Measurements from ENCODE around the gene FAM193A.
"Not testable (repeated sequence)": the region's sequence is repeated elsewhere in the genome, so short reads cannot be mapped to it uniquely, and the experiment has no call there.

Gene FAM193A

DNA sequence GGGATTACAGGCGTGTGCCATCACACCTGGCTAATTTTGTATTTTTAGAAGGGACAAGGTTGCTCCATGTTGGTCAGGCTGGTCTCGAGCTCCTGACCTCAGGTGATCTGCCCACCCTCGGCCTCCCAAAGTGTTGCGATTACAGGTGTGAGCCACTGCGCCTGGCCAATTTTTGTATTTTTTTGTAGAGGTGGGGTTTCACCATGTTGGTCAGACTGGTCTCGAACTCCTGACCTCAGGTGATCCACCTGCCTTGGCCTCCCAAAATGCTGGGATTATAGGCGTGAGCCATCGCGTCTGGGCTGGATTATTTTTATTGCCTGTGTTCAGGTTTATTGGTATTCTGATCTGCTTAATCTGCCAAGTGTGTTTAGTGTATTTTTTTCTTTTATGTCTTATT, 82.3 kb downstream of the FAM193A start:
- not testable (repeated sequence) for FAIRE-seq

DNA sequence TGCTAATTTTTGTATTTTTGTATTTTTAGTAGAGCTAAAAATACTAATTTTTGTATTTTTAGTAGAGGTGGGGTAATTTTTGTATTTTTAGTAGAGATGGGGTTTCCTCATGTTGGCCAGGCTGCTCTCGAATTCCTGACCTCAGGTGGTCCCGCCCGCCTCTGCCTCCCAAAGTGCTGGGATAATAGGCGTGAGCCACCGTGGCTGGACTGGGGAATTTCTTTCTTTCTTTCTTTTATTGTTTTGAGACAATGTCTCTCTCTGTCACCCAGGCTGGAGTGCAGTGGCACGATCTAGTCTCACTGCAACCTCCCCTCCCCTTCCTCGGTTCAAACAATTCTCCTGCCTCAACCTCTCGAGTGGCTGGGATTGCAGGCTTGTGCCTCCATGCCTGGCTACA, 83.0 kb downstream of the FAM193A start:
- no peak for FAIRE-seq

DNA sequence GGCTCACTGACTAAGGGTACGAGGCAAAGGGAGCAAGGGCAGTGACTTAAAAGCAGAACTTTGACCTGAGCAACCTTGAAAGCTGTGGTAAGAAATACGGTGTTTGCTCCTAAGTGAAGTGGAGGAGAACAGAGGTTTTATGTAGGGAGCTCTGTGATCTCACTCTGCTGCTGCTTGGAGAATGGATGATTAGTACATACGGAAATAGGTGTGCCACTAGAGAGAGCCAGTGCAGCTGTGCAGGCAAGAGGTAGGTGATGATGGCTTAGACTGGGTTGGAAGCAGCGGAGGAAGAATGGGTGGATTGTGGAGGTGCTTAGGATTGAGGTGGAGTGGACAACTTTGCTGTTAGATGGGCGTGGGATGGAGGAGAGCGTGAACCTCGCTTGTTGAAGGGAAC, 85.0 kb downstream of the FAM193A start:
- FAIRE-seq = no peak

DNA sequence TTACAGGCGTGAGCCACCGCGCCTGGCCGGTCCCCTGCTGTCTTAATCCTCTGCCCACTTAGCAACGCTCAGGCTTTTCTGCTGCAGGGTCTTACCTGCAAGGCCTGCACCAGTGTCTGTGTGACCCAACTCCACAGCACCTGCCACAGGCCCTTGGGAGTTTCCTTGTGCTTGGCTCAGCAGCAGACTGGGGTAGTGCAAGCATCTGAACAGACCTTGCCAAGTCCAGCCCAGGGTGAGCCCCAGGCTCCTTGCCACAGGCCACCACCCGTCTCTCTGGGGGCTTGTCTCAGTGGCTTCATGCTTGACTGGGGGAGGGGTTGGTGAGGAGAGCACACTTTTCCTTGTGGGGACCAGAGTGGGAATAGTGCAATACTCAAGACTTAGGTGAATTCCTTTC, 87.0 kb downstream of the FAM193A start:
- no peak for FAIRE-seq

DNA sequence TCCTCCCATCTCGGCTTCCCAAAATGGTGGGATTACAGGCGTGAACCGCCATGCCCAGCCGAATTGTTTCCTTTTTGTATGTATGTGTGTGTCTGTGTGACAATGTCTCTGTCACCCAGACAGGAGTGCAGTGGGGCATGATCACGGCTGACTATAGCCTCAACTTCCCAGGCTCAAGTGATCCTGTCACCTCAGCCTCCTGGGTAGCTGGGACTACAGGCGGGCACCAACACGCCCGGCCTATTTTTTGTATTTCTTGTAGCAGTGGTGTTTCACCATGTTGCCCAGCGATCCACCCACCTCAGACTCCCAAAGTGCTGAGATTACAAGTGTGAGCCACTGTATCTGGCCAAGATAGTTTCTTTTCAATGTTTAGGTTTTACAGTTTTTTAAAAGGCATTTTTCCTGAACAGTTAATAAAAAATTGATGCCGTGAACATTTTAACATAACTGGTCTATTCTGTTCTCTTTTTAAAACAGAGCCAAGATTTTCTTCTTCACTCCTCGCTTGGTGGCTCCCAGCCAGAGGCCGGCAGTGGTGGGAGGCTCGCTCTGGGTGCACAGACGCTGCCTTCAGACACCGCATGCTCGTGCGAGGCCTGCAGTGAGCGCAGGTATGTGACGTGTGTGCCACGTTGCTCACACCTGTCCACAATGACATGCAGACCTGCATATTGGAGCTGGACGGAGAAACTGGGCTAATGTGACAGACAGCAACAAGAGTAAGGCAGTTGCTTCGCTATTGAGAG, 88.5 kb downstream of the FAM193A start:
- FAIRE-seq = no peak

DNA sequence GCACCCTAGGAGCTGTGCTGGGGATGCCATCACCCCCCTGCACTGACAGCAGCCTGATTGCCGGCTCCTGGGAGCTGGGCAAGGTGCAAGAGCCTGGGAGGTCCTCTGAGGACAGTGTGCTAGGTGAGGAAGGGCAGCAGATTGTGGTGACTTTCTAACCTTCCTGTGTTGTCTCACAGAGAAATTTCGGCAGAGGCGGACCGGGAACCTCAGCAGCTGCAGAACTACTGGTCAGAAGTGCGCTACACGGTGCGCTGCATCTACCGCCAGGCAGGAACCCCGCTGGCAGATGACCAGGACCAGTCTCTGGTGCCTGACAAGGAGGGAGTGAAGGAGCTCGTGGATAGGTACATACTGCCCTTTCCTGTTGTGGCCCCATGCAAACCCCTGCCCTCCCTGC, 89.8 kb downstream of the FAM193A start:
- no peak for FAIRE-seq

DNA sequence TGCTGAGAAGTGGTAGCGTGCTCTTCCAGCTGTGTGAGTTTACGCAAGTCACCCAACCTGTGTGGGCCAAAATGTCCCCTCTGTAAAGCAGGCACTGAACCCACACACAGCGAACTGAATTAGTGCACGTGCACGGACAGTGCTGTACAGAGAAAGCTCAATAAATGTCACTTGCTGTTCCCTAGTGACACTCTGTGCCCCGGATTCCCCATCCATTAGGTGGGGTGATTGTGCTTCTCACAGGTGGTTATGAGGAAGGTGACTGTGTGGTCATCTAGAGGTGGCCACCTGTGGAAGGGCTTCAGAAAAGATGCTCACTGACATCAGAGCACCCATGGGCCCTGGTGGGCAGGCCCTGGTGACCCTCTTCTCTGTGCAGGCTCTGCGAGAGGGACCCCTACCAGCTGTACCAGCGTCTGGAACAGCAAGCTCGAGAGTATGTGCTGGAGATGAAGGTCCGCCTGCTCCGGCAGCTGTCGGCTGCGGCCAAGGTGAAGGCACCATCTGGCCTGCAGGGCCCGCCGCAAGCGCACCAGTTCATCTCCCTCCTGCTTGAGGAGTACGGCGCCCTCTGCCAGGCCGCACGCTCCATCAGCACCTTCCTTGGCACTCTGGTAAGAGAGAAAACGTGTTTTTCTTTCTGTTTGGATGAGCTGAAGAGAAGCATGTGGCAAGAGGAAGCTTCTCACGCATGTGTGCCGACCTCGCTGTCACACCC, 94.3 kb downstream of the FAM193A start:
- no peak for FAIRE-seq

DNA sequence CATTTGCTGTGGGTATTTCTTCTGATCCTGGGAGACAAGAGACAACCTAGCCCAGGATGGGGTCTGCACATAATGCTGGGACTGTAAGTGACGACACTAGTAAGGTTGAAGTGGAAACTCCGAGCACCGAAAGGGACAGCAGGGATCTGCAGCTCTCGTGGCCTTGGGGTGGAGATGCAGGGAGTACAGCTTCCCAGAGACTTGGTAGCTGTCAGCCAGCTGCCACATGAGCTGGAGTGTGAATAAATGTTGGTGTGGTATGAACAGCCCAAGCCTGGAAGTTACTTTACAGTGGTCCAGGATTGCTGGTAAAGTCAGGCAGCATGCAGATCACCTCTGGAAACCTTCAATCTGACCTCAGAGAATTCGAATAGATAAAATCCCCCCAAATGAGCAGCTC, 97.6 kb downstream of the FAM193A start:
- no peak for FAIRE-seq

DNA sequence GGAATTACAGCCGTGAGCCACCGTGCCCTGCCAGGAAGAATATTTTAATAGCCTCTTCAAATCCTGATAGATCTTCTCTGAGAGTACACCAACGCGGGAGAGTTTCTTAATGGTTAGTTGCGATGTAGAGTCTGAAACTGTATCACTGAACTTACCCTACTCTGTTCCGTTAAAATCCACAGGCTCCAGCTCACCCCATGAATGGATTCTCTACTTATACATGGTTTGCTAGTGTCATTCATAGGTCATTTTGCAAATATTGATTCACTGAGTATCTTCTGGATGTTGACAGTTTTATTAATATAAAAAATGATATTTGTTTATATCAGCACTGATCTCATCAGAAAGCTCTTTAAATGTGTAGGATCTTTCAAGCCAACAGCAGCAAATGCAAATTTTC, 99.9 kb downstream of the FAM193A start:
- FAIRE-seq = no peak

DNA sequence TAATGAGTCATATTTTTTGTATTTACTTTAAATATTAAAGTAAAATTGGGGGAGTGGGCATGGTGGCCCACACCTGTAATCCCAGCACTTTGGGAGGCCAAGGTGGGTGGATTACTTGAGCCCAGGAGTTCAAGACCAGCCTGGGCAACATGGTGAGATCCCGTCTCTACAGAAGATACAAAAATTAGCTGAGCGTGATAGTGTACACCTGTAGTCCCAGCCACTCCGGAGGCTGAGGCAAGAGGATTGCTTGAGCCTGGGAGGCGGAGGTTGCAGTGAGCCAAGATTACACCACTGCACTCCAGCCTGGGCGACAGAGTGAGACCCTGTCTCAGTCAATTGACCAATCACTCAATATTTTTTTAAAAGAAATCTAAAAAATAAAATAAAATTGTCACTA, 100.5 kb downstream of the FAM193A start:
- not testable (repeated sequence) for FAIRE-seq

DNA sequence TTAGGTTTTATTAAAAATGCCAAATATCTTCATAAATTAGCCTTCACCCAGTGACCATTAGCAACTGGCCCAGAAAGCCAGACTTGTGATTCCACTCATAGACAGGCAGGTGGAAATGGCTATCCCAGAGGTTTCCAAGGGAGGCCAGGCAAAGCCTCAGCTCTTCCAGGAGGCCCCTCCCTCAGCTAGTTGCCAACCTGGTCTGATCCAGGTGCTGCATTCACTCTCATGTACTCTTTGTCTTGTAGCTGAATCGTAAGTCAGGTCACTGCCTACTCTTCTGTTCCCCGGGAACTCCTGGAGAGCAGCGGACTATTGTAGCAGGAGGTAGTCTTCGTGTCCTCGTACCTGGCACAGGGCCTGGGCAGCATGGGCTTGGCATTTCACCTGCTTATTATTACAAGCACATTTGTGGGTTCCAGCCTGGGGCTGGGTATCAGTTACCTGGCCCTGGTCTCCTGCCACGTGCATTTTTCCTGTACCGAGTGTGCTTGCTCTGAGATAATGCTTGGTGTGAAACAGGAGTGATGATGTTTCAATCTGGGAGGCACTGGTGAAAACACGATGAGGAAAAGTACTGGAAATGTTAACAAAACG, 101.6 kb downstream of the FAM193A start:
- no peak for FAIRE-seq

DNA sequence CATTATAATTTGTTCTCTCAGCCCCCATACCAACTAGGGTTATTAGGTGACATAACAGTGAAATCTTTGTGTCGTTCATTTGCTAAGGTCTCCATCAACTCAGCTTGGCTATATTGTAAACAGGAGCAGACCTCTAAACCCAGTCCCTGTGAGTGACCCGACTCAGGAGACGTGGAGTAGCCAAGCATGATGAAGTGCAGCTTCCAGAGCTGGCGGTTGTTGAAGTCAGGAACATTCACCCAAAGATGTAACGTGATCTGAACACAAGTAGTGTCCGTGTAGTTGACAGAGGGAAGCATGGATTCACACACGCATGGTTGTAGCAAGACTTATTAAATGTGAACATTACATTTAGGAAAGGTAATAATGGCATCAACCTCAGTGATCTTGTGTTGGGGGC, 102.3 kb downstream of the FAM193A start:
- no peak for FAIRE-seq

DNA sequence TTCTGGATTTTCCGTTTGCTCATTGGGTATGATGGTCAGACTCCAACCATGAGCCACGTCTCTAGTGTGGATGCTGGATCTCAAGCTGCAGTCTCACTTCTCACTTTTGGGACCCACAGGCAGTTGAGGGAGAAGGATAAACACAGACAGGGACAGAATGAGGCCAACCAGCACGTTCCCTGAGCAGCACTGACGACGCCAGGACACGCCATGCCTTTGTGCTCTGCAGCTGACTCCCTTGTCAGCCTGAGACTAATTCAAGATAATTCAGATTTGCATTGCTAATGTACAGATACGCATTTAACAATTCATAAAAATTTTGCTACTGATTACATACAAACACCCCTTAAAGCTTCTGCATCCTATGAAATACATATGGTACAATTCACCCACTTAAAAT, 106.5 kb downstream of the FAM193A start:
- no peak for FAIRE-seq

DNA sequence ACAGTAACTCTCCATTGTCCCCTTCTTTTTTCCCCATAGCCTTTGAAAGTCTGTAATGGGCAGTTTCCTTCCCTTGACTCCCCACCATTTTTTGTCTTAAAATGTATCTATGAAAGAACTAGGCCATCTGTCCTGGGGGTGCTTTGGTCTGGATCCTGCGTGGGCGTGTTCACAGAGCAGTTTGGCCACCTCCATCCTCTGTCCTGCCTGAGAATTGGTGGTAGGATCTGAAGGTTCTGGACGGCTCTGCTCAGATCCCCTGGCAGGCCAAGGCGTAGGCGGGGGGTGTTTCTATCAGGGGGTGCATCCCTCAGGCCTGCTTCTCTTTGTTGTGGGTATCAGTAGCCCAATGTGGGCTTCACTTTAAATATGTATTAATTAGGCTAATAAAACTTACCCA, 107.1 kb downstream of the FAM193A start:
- no peak for FAIRE-seq

DNA sequence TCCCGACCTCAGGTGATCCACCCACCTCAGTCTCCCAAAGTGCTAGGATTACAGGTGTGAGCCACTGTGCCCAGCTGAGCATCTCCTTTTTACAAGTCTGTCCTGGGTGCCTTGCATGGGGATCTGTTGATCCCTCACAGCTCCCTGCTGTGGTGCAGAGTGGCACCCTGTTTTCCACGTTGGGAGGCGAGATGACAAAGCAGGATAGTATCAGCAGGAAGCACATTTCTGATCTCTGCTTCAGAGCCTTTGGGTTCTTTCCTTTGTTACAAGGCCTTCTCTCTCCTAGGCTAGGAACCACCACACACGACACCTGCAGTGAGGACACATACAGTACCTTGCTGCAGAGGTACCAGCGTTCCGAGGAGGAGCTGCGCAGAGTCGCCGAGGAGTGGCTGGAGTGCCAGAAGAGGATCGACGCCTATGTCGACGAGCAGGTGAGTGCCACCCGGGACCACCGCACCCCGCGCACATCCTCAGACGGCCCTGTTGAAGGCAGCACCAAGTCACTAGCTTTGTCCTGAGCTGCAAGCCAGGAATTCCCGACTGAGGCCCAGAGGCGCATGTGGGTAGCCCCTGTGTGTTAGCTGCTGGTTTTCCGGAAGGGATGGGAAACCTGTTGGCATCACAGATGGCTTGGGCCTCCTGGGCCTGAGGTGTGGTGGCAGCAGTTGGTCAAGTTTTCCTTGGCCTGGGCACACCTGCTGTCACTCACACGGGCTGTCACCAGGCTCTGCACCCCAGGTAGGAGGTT, 110.1 kb downstream of the FAM193A start:
- FAIRE-seq = no peak

DNA sequence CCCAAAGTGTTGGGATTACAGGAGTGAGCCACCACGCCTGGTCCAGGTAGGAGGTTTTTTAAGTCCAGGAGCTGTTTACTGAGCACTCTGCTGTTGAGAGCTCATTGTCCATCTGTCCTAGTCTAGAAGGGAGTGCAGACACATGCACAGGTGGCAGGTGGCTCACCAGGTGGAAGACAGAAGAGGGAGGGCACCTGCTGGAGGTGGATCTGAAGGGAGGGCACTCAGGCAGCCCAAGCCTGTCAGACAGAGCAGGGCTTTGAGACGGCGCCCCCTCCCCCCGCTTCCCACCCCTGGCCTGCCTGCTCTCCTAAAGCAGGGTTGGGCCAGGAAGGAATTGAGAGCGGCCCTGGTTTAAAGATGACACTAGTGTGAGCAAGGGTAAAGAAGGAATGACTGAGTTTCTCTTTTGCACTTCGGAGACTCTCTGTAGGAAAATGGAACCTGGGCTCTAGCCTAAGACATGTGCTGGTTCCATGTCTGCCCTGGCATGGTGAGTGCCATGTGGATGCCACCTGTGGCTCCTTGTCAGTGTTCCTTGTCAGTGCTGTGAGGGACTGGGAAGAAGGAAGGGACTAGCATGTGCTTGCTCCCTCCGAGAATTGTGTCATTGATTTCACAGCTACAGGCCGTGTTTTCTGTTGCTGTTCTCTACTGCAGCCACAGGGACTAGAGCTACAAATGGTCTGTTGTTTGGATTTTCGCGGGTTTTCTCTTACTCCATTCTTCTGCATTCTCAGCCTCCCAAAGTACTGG, 111.1 kb downstream of the FAM193A start:
- FAIRE-seq = no peak

DNA sequence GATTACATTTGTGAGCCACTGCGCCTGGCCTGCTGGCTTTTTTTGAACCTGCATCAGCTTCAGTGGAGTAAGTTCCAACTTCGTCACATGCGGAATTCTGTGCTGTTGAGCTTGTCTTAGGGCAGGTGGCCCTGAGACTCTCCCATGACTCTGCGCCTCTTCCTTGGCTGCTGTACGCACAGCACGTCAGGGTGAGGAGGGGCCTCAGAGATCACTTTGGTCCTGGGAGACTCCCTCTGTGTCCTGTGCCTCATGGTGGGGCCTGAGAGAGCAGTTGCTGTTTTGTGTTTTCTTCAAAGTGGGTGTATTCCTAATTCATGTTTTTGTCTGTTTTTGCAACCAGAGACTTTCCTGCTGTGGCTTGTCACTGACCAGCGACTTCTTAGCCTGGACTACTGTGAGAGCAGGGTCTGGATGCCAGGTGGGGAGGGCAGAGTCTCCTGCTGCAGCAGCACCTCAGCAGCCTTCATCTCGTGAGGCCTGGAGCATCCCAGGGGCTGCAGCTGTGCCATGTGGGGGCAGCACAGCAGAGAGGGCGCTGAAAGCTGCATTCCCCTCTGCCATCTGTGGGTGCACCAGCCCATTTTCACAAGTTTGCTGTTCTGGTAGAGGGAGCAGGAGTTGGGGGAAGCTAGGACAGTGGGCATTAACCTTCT, 111.8 kb downstream of the FAM193A start:
- no peak for FAIRE-seq

DNA sequence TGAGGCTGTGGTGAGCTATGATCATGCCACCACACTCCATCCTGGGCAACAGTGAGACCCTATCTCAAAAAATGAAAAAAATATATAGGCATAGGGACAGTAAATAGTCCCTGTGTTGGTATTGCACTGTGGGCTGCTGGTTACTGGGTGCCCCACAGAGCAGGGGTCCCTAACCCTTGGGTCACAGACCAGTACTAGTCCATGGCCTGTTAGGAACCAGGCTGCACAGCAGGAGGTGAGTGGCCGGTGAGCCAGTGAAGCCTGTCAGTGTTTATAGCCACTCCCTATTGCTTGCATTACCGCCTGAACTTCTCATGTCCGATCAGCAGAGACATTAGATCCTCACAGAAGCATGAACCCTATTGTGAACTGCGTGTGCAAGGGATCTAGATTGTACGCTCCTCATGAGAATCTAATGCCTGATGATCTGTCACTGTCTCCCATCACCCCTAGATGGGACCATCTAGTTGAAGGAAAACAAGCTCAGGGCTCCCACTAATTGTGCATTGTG, 113.2 kb downstream of the FAM193A start:
- no peak for FAIRE-seq

DNA sequence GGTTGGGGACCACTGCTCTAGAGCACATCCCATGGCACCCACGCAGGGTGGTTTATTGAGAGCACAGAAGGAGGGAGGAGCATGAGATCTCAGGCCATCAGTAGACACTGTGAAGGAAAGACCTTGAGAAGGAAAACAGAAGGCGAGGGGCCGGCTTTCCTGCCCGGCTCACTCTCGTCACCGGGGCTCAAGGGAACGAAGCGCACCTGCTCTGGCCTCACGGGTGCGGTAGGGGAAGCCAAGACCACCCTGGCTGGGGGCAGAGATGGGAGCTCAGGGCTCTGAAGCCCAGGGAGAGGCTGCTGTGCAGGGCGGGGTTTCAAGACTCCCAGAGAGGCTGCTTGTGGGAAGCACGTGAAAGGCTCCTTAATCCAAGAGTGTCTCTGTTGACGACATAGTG, 113.8 kb downstream of the FAM193A start:
- FAIRE-seq = no peak

DNA sequence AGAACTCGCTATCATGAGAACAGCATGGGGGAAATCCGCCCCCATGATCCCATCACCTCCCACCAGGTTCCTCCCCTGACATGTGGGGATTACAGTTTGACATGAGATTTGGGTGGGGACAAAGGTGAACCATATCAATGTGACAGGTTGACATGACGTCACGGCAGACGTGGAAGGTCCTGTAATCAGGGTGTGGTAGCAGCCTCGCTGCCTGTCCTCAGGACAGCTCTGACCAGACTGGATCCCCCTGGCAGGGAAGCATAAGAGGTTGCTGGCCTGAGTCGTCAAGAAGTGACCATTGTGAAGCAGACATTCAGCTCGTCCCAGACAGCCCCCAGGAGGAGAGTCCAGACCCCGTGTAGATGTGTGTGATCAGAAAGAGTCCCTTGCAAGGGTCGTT, 115.1 kb downstream of the FAM193A start:
- FAIRE-seq = no peak

DNA sequence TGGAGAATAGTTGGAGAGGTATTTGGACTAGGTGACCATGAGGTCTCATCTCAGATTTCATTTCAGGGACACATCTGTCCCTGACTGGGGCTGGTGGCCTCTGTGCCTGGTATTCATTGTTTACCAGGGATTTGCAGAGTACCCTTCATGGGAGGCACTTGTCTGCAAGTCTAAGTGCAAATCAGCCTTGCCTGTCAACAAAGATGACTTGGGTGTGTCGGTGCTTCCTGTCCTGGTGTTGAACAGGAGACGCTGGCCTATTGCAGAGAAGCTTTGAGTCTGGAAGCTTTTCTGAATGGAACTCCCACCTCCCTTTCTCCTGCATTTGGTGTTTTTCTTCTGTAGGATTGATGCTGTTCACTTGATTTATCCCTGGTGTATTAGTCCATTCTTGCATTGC, 115.6 kb downstream of the FAM193A start:
- FAIRE-seq = no peak
